Activated CD8-positive, alpha-beta memory T cell treated with anti-CD3 and anti-CD28 coated beads, Interleukin-2, amount 50 U/mL, for 4 hours (primary cell): ENCODE measurements around the gene AGRN.
A peak's percentile ranks its signal among the peaks of the same experiment; 100 is the strongest.
"Not testable (repeated sequence)": the region's sequence is repeated elsewhere in the genome, so short reads cannot be mapped to it uniquely, and the experiment has no call there.

Source experiments
- DNase-seq: peaks from one replicate; pipeline ENCODE4 v3.0.0-alpha.2; 2020

Gene AGRN

DNA sequence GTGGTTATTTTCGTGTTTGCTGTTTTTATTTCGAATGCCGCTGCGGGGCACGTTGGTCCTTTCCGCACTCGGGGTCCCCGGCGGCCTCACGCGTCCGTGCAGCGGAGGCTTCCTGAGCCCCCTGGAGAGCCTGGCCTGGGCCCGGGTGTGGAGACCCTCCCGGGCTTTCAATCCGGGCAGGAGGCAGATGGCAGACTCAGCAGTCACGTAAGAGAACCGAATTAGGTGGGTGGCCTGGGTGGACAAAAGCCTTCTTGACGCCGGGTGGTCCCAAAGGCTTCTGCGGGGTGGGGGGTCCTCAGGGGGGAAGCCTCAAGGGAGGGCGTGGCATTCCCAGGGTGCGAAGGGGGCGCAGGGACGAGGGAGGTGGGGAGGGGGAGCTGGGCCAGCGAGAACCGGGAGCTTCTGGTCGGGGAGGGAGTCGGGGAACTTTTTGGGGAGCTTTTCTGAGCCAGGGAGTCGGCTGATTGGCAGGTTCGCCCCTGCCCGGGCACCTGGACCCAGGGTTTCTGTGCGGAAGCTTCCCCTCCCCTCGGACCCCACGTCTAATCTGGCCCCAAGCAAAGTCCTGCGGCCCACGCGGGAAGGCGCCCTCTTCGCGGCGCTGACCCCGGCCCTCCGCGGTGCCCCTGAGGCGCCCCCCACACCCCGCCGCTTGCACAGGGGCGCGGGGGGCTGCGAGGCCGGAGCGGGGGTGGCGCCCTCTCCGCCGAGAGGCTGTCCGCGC lies 18.7 kb upstream of the AGRN start:
- no peak for DNase-seq

DNA sequence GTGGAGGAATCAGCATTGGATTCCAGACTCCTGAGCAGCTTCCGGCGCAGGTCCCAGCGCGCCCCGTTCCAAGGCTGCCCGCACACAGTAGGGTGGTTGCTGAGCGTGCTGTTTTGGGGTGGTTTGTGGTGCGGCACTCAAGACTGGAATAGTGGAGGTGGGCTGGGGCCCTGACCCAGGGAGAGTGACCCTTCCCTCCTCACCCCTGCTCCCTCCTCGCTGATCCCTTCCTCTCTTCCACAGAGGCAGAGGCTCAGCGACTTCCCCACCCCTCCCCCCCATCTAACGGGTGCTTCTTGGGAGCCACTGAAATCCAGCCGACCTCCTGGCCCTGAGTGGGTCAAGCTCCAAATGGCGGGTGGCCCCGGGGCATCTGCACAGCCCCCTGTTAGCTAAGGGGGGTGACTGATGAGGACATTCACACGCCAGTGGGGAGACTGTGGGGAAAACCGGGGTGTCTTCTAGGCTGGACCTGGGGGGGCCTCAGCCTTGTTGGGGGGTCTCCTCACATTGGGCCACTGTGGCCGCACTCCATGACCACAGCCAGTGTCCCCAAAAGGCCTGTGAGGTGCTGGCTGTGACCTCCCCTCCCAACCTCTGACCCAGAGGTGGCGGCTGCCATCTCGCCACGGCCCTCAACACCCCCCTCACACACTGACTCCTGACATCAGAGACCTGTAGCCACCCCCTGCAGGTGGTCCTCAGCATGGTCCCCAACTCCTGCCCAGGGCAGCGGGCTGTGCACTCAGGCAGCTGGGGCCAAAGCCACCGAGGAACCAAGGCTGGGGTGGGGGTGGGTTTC lies 16.1 kb upstream of the AGRN start:
- no peak for DNase-seq

GRCh38 chr1:1004420-1004779 lies 15.5 kb upstream of the AGRN start:
- DNase-seq, result no peak

GRCh38 chr1:1004780-1005697 lies 14.9 kb upstream of the AGRN start:
- DNase-seq, result peak; percentile 13

DNA sequence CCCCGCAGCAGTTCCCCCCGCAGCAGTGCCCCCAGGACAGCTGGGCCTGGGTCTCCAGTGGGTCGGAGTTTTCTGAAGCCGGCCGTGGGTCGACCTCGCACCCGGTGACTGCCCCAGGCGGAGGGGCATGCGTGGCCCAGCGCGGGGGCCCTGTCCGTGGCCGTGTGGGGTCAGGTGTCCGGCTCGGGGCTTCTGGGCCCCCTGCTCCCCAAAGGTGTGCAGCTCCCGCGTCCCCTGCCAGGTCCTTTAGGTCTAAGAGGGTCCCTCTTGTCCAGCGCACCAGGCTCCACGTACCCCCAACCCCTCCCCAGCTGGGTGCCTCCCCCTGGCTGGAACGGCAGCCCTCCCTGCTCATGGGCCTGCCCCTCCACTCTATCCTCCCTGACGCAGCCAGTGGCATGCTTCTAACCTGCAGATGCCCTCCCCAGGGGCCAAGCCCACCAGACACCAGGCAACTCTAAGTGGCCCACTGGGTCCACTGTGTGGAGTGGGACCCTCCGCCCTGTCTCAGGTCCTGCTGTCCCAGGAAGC lies 14.1 kb upstream of the AGRN start:
- peak; percentile 12 for DNase-seq

- peak; percentile 12 for DNase-seq
Measured at GRCh38 chr1:1006305-1007159, 13.4 kb upstream of the AGRN start.

GRCh38 chr1:1010131-1010530 lies 9.8 kb upstream of the AGRN start:
- not testable (repeated sequence) for DNase-seq

DNA sequence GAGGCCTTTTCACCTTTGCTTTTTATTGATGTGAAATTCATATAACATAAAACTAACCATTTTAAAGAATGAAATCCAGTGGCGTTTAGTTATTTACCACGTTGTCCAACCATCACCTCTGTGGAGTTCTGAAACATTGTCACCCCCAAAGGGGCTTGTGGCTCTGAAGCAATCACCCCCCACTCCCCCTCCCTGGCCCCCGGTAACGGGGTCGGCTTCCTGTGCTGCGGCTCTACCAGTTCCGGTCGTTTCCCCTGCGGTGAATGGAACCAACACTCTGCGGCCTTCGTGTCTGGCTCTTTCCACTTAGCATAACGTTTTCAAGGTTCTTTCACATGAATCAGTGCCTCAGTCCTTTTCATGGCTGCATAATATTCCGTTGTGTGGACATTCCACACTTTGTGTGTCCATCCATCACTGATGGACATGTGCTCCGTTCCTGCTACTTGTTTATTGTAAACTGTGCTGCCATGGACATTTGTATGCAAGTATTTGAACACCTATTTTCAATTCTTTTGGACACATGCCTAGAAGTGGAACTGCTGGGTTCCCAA lies 8.4 kb upstream of the AGRN start:
- peak; percentile 12 for DNase-seq

DNA sequence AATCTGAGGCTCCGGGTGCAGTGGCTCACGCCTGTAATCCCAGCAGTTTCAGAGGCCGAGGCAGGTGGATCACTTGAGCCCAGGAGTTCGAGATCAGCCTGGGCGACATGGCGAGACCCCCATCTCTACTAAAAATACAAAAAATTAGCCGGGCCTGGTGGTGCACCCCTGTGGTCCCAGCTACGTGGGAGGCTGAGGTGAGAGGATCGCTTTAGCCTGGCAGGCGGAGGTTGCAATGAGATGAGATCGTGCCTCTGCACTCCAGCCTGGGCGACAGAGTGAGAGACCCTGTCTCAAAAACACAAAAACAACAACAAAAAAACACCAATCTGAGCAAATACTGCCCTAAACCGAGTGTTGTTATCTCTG lies 7.2 kb upstream of the AGRN start:
- not testable (repeated sequence) for DNase-seq

DNA sequence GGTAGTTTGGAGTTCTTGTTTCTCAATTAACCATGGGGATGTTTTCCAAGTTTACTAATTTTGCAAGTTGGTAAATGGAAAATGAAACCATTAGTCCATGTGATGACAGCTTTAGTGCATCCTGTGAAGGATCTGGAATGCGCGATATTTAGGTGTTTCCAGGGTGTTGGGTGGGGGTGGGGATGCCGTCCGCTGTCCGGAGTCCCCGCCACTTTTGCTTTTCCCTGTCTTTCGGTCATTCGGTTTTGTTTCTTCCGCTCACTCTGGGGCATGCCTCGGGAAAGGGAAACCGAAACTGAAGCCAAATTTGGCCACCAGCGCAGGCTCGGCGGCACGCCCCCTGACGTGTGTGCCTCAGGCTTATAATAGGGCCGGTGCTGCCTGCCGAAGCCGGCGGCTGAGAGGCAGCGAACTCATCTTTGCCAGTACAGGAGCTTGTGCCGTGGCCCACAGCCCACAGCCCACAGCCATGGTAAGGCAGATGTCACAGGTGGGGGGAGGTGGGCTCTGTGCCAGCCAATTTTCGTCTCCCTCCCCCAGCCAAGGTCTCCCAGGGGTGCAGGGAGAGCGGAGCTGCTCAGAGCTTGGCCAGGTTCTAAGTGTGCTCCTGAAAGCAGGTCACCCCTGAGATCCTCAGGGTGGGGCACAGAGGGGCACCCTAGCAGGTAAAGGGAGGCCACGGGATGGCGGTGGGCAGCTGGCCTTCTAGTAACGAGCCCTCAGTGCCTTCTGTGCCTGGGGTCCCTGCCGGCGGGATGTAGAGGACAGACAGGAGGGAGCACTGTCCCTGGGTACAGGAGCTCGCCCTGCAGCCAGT lies 6.6 kb upstream of the AGRN start, which contains the start of gene ISG15:
Gene ISG15 (plus strand): TSS at position 393 of the 817 bp plus-strand sequence. CDS start 77 bp downstream, at position 470.
- DNase-seq, result peak; percentile 89

GRCh38 chr1:1013922-1014648 lies 5.8 kb upstream of the AGRN start:
- DNase-seq, result no peak

- DNase-seq, result no peak
Measured at GRCh38 chr1:1014799-1015681, 4.9 kb upstream of the AGRN start.

DNA sequence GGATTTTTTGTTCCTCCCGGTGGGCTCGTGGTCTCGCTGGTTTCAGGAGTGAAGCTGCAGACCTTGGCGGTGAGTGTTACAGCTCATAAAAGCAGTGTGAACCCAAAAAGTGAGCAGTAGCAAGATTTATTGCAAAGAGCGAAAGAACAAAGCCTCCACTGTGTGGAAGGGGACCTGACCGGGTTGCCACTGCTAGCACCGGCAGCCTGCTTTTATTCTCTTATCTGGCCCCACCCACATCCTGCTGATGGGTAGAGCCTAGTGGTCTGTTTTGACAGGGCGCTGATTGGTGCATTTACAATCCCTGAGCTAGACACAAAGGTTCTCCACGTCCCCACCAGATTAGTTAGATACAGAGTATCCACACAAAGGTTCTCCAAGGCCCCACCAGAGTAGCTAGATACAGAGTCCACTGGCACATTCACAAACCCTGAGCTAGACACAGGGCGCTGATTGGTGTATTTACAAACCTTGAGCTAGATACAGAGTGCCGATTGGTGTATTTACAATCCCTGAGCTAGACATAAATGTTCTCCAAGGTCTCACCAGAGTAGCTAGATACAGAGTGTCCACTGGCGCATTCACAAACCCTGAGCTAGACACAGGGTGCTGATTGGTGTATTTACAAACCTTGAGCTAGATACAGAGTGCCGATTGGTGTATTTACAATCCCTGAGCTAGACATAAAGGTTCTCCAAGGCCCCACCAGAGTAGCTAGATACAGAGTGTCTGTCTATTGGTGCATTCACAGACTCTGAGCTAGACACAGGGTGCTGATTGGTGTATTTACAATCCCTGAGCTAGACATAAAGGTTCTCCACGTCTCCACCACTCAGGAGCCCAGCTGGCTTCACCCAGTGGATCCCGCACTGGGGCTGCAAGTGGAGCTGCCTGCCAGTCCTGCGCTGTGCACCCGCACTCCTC lies 2.3 kb upstream of the AGRN start:
- DNase-seq, result not testable (repeated sequence)

DNA sequence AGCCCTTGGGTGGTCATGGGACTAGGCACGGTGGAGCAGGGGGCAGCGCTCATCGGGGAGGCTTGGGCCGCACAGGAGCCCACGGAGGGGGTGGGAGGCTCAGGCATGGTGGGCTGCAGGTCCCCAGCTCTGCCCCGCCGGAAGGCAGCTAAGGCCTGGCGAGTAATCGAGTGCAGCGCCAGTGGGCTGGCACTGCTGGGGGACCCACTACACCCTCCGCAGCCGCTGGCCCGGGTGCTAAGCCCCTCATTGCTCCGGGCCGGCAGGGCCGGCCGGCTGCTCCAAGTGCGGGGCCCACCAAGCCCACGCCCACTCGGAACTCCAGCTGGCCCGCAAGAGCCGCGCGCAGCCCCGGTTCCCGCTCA lies 1.6 kb upstream of the AGRN start:
- DNase-seq, result not testable (repeated sequence)

DNA sequence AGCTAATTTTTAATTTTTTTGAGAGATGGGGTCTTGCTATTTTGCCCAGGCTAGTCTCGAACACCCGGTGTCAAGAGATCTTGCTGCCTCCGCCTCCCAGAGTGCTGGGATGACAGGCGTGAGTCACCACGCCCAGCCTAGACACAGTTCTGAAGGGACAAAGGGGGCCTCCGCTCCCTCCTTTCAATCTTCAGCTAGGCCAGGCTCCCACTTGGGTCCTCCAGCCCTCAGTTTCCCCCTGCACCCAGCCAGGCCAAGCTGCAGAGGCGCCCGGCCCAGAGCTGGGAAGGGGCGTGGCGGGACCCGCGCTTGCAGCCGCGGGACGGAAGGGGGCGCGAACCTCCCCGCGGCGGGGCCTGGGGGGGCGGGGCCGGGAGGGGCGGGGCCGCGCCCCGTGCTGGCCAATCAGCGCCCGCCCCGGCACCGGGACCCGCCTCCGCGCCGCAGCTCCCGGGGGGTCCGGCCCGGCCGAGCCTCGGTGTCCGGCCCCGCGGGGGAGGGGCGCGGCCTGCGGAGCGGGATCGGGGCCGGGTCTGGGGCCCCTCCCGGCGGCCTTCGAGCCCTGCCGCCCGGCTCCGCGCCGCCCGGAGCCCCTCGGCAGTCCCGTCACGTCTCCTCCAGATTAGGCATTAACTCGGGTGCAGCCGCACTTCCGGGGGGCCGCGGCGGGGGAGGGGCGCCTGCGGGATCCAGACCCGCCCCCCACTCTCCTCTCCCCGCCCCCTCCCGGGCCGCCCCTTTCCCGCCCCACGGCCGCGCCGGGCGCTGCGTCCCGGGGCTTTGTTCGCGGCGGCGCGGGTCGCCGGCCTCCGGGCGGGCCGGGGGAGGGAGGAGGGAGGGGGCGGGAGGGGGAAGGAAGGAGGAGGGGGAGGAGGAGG lies 559 bp upstream of the AGRN start:
- DNase-seq, result peak; percentile 80

DNA sequence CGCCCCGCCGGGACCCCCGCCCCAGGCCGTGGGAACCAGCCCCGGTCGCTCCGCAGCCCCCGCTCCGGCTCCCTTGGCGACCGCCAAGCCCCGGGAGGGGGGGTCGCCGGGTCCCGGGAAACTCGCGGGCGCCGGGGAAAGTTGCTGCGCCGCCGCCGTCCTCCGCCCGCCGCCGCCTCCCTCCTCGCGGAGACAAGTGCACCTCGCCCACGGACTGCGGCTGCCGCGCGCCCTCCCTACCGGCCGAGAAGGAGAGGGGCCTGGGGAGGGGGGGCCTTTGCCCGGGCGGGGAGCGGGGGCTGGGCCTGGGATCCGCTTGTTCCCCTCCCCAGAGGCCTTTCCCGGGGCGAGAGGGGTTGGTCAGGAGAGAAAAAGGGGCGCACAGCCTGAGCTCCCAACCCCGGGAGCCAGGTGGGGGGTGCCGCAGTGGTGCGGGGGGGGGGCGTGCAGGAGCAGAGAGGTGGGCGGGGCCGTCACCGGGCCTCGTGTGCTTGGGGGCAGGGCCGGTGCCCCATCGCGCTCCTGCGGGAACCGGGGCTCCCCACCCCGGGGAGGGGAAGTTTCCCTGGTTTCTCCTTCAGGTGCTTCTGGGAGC lies 592 bp downstream of the AGRN start:
- peak; percentile 58 for DNase-seq
